Activated naive CD8-positive, alpha-beta T cell treated with anti-CD3 and anti-CD28 coated beads, Interleukin-2, amount 50 U/mL, for 16 hours (primary cell): ENCODE measurements around the gene KRT4.
"Not testable (repeated sequence)": the region's sequence is repeated elsewhere in the genome, so short reads cannot be mapped to it uniquely, and the experiment has no call there.

ENCODE experiments used
- DNase-seq: peaks from one replicate; pipeline ENCODE4 v3.0.0-alpha.2; 2020; ENCODE audit warnings: low read depth, low spot score

KRT4 gene

GRCh38 chr12:52772772-52773171, 41.1 kb downstream of the KRT4 start:
- no peak for DNase-seq

- DNase-seq: no peak
These were observed 41.7 kb downstream of the KRT4 start for GRCh38 chr12:52772188-52772587.

GRCh38 chr12:52771505-52771904, 42.4 kb downstream of the KRT4 start:
- DNase-seq: no peak

- no peak for DNase-seq
These were observed 42.8 kb downstream of the KRT4 start for GRCh38 chr12:52771088-52771487.

GRCh38 chr12:52769946-52770345, 44.0 kb downstream of the KRT4 start:
- no peak for DNase-seq

GRCh38 chr12:52769354-52769753, 44.6 kb downstream of the KRT4 start:
- no peak for DNase-seq

- no peak for DNase-seq
These were observed 45.3 kb downstream of the KRT4 start for GRCh38 chr12:52768479-52769200.

- DNase-seq: no peak
These were observed 46.5 kb downstream of the KRT4 start for GRCh38 chr12:52767427-52767826.

GRCh38 chr12:52767020-52767379, 46.9 kb downstream of the KRT4 start:
- DNase-seq: no peak

- no peak for DNase-seq
These were observed 47.4 kb downstream of the KRT4 start for GRCh38 chr12:52766351-52767019.

GRCh38 chr12:52765702-52766101, 48.2 kb downstream of the KRT4 start:
- DNase-seq: no peak

- DNase-seq: no peak
These were observed 49.9 kb downstream of the KRT4 start for GRCh38 chr12:52763991-52764390.

GRCh38 chr12:52763036-52763659, 50.8 kb downstream of the KRT4 start:
- no peak for DNase-seq

- no peak for DNase-seq
These were observed 52.1 kb downstream of the KRT4 start for GRCh38 chr12:52761802-52762201.

- not testable (repeated sequence) for DNase-seq
These were observed 52.7 kb downstream of the KRT4 start for GRCh38 chr12:52761218-52761617.

GRCh38 chr12:52760623-52761022, 53.3 kb downstream of the KRT4 start:
- no peak for DNase-seq

- no peak for DNase-seq
These were observed 54.2 kb downstream of the KRT4 start for GRCh38 chr12:52759695-52760094.

GRCh38 chr12:52759218-52759617, 54.7 kb downstream of the KRT4 start:
- DNase-seq: no peak

GRCh38 chr12:52757449-52758176, 56.3 kb downstream of the KRT4 start:
- no peak for DNase-seq
